ENCODE data around the gene PRR29. TPM values are rescaled to one million over a fixed set of nuclear protein-coding genes. Genes with fewer than 3 reads are reported as not detected.

PRR29 gene
- total RNA-seq, 5 donors from 2014 or later (not counting 1 experiment from before 2014, with no cell fraction given), result 0.50 to 1.9 (median 1.1) TPM

DNA sequence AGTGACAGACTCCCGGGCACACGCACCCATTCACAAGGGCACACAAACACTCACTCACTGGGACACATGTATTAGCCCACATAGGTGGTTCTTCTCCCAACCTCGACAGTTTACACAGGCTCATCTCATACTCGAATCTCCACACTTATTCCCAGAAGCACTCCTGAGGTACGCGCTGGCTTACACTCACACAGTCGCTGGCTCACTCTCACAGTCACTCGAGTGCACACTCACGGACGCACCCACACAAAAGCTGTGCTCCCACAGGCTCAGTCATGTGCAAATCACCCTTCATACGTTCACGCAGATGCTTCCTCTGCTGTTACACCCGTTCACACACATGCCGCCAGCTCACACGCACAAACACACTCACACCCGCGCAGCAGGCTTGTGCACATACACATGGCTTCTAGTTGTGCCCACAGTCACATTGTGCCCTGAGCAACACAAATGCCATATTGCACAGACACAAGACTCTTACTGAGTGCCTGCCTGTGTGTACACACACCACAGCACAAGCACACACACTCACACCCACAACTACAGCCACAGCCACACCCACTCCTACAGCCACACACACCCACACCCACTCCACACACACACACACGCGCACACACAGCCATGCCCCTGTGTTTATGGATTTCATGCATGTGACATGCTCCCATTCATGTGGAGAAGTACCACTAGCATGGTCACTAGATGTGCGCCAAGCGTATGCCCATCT is 8.4 kb upstream of the PRR29 start:
- Histone ChIP-seq H3K36me3 (ENCODE audit: control insufficient read depth in 2 of 2, extremely low read depth in 1 of 2, insufficient read depth in 1 of 2, low read length in 1 of 2) (no peaks in the 10 kb centered on the region), H3K27me3 (replicated peaks in 1 of 2; ENCODE audit: control insufficient read depth in 2 of 2, extremely low read depth in 1 of 2, insufficient read depth in 2 of 2, low read length in 1 of 2) (peaks cover 0 to 7% of the 10 kb centered on the region in 2 experiments), H3K4me3 (ENCODE audit: control insufficient read depth in 1 of 2, extremely low read depth in 1 of 2, low read length in 1 of 2) (no peak overlapping the region), H3K27ac (ENCODE audit: low read length) (no peak overlapping the region), H3K9me3 (no peaks in the 10 kb centered on the region), H3K4me1 (ENCODE audit: control insufficient read depth in 1 of 2, extremely low read depth in 1 of 2, insufficient read depth in 2 of 2, low read length in 2 of 2) (peaks cover 2 to 62% of the 10 kb centered on the region in 2 experiments)
- ChIA-PET CTCF (interaction anchor here (1.0 to 2.0 kb wide), 6 partner anchors 30 to 144 kb away, joined by 3 to 10 read pairs (median 8); partner anchors contain the start of genes GH1 (in 1 of the 2) and ICAM2 (in 1 of the 2)), POLR2A (no interaction called here)
- Mint-ChIP-seq H3K27ac (no peak overlapping the region), H3K27me3 (no peaks in the 10 kb centered on the region), H3K4me3 (peak overlapping the region in 2 of 3 donors; percentile 10 to 79), H3K36me3 (no peaks in the 10 kb centered on the region), H3K9me3 (no peaks in the 10 kb centered on the region), H3K4me1 (peaks cover 45 to 61% (median 53%) of the 10 kb centered on the region in 3 donors)
- ATAC-seq (replicated peaks in 1 of 4), result no peak
- 89% methylated on average over 20 of the region's 21 CpGs for WGBS (ENCODE audit: insufficient coverage)
- DNase-seq, result no peak

- Histone ChIP-seq H3K36me3 (ENCODE audit: control insufficient read depth in 2 of 2, extremely low read depth in 1 of 2, insufficient read depth in 1 of 2, low read length in 1 of 2) (no peaks in the 10 kb centered on the region), H3K9me3 (no peaks in the 10 kb centered on the region), H3K4me1 (ENCODE audit: control insufficient read depth in 1 of 2, extremely low read depth in 1 of 2, insufficient read depth in 2 of 2, low read length in 2 of 2) (peaks cover 2 to 49% of the 10 kb centered on the region in 2 experiments), H3K4me3 (ENCODE audit: control insufficient read depth in 1 of 2, extremely low read depth in 1 of 2, low read length in 1 of 2) (no peak overlapping the region), H3K27ac (ENCODE audit: low read length) (no peak overlapping the region), H3K27me3 (replicated peaks in 1 of 2; ENCODE audit: control insufficient read depth in 2 of 2, extremely low read depth in 1 of 2, insufficient read depth in 2 of 2, low read length in 1 of 2) (peaks cover 0 to 7% of the 10 kb centered on the region in 2 experiments)
- Mint-ChIP-seq H3K4me3 (peak overlapping the region in 1 of 3 donors; percentile 79), H3K4me1 (peaks cover 32 to 51% (median 41%) of the 10 kb centered on the region in 3 donors), H3K27ac (peak overlapping the region; percentile 20 to 66), H3K9me3 (no peaks in the 10 kb centered on the region), H3K36me3 (no peaks in the 10 kb centered on the region), H3K27me3 (no peaks in the 10 kb centered on the region)
- 88% methylated on average over 11 of the region's 11 CpGs for WGBS (ENCODE audit: insufficient coverage)
- ATAC-seq (replicated peaks in 1 of 4), result no peak
- ChIA-PET POLR2A (interaction anchor here in 1 of 2 donors (0.6 kb wide), 1 partner anchor 115 kb away, joined by 3 read pairs; no protein-coding TSS in a partner anchor), CTCF (no interaction called here)
- DNase-seq, result no peak
Observed at GRCh38 chr17:63991611-63992010, 6.5 kb upstream of the PRR29 start.

DNA sequence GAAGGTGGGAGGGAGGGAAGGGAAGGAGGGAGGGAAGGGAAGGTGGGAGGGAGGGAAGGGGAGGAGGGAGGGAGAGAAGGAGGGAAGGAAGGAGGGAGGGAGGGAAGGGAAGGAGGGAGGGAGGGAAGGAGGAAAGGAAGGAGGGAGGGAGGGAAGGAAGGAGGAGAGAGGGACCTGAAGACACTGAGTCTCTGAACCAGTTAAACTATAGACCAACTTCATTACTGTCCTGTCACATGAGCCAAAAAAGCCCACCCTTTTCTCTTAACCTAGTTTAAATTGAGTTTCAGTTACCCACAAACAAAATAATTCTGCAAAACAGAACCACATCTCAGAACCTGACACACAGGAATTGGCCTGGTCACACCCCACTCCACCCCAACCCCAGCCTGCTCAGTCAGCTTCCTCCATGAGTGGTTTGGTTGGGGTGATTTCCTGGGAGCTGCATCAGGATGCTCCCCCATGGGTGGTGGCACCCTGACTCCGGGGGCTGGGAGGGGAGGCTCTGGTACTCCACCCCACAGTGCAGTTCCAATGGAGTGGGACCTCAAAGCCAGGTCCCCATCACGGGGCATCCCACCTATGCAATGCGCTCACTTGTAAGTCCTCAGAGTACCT is 4.7 kb upstream of the PRR29 start:
- H3K36me3 Mint-ChIP-seq, result no peaks in the 10 kb centered on the region
- peaks cover 36 to 66% (median 47%) of the 10 kb centered on the region in 3 donors for H3K4me1 Mint-ChIP-seq
- H3K27me3 ChIP-seq (replicated peaks in 1 of 2; ENCODE audit: control insufficient read depth in 2 of 2, extremely low read depth in 1 of 2, insufficient read depth in 2 of 2, low read length in 1 of 2), result peaks cover 0 to 11% of the 10 kb centered on the region in 2 experiments
- no peaks in the 10 kb centered on the region for H3K9me3 Mint-ChIP-seq
- H3K4me3 ChIP-seq (ENCODE audit: control insufficient read depth in 1 of 2, extremely low read depth in 1 of 2, low read length in 1 of 2), result no peak overlapping the region
- H3K27ac ChIP-seq (ENCODE audit: low read length), result peak overlapping the region; percentile 37
- WGBS (ENCODE audit: insufficient coverage), result 56% methylated on average over 3 of the region's 3 CpGs
- ATAC-seq (replicated peaks in 1 of 4) (peak; percentile 27 to 52 (median 38)), DNase-seq (peak in 24 of 35 experiments; percentile 15 to 58 (median 28))
- ChIA-PET POLR2A (interaction anchor here in 1 of 2 donors (0.6 to 0.7 kb wide), 2 partner anchors 25 to 152 kb away, joined by 4 to 14 read pairs; no protein-coding TSS in a partner anchor), CTCF (interaction anchor here (0.6 to 2.2 kb wide), 13 partner anchors 13 to 140 kb away, joined by 3 to 13 read pairs (median 3); partner anchors contain the start of genes CD79B (in 1 of the 2) and ICAM2 (in 1 of the 2))
- peak overlapping the region; percentile 71 to 73 for H3K27ac Mint-ChIP-seq
- no peaks in the 10 kb centered on the region for H3K9me3 ChIP-seq
- H3K27me3 Mint-ChIP-seq, result no peaks in the 10 kb centered on the region
- peaks cover 6 to 63% of the 10 kb centered on the region in 2 experiments for H3K4me1 ChIP-seq (ENCODE audit: control insufficient read depth in 1 of 2, extremely low read depth in 1 of 2, insufficient read depth in 2 of 2, low read length in 2 of 2)
- no peaks in the 10 kb centered on the region for H3K36me3 ChIP-seq (ENCODE audit: control insufficient read depth in 2 of 2, extremely low read depth in 1 of 2, insufficient read depth in 1 of 2, low read length in 1 of 2)
- peak overlapping the region in 2 of 3 donors; percentile 13 for H3K4me3 Mint-ChIP-seq

GRCh38 chr17:63995626-63996025 is 2.5 kb upstream of the PRR29 start:
- Mint-ChIP-seq H3K9me3 (no peaks in the 10 kb centered on the region), H3K27ac (peak overlapping the region in 1 of 2 donors; percentile 40), H3K4me1 (peaks cover 41 to 71% (median 55%) of the 10 kb centered on the region in 3 donors), H3K36me3 (no peaks in the 10 kb centered on the region), H3K4me3 (no peak overlapping the region), H3K27me3 (no peaks in the 10 kb centered on the region)
- Histone ChIP-seq H3K36me3 (ENCODE audit: control insufficient read depth in 2 of 2, extremely low read depth in 1 of 2, insufficient read depth in 1 of 2, low read length in 1 of 2) (no peaks in the 10 kb centered on the region), H3K27me3 (replicated peaks in 1 of 2; ENCODE audit: control insufficient read depth in 2 of 2, extremely low read depth in 1 of 2, insufficient read depth in 2 of 2, low read length in 1 of 2) (peaks cover 0 to 6% of the 10 kb centered on the region in 2 experiments), H3K4me3 (ENCODE audit: control insufficient read depth in 1 of 2, extremely low read depth in 1 of 2, low read length in 1 of 2) (no peak overlapping the region), H3K27ac (ENCODE audit: low read length) (no peak overlapping the region), H3K4me1 (ENCODE audit: control insufficient read depth in 1 of 2, extremely low read depth in 1 of 2, insufficient read depth in 2 of 2, low read length in 2 of 2) (peaks cover 5 to 70% of the 10 kb centered on the region in 2 experiments), H3K9me3 (no peaks in the 10 kb centered on the region)
- 90% methylated on average over 1 of the region's 5 CpGs for WGBS (ENCODE audit: insufficient coverage)
- POLR2A ChIA-PET, result no interaction called here
- CTCF ChIA-PET, result interaction anchor here in 1 of 2 donors (1.0 kb wide), 1 partner anchor 21 kb away, joined by 3 read pairs; no protein-coding TSS in a partner anchor
- ATAC-seq (replicated peaks in 1 of 4) (no peak), DNase-seq (no peak)

GRCh38 chr17:63996430-63997182 is 1.5 kb upstream of the PRR29 start:
- ATAC-seq (replicated peaks in 1 of 4), result no peak
- no peaks in the 10 kb centered on the region for H3K36me3 ChIP-seq (ENCODE audit: control insufficient read depth in 2 of 2, extremely low read depth in 1 of 2, insufficient read depth in 1 of 2, low read length in 1 of 2)
- Mint-ChIP-seq H3K36me3 (no peaks in the 10 kb centered on the region), H3K27me3 (no peaks in the 10 kb centered on the region), H3K9me3 (no peaks in the 10 kb centered on the region), H3K27ac (peak overlapping the region in 1 of 2 donors; percentile 28), H3K4me3 (peak overlapping the region in 2 of 3 donors; percentile 61 to 87), H3K4me1 (peaks cover 36 to 65% (median 49%) of the 10 kb centered on the region in 3 donors)
- CTCF ChIA-PET, result interaction anchor here (0.6 to 2.0 kb wide), 4 partner anchors 9 to 77 kb away, joined by 5 to 7 read pairs (median 6); partner anchors contain the start of gene ICAM2 (in 1 of the 2)
- POLR2A ChIA-PET, result no interaction called here
- H3K4me3 ChIP-seq (ENCODE audit: control insufficient read depth in 1 of 2, extremely low read depth in 1 of 2, low read length in 1 of 2), result no peak overlapping the region
- H3K4me1 ChIP-seq (ENCODE audit: control insufficient read depth in 1 of 2, extremely low read depth in 1 of 2, insufficient read depth in 2 of 2, low read length in 2 of 2), result peaks cover 4 to 60% of the 10 kb centered on the region in 2 experiments
- no peaks in the 10 kb centered on the region for H3K9me3 ChIP-seq
- no peak overlapping the region for H3K27ac ChIP-seq (ENCODE audit: low read length)
- DNase-seq, result peak in 1 of 35 experiments; percentile 6
- peaks cover 0 to 4% of the 10 kb centered on the region in 2 experiments for H3K27me3 ChIP-seq (replicated peaks in 1 of 2; ENCODE audit: control insufficient read depth in 2 of 2, extremely low read depth in 1 of 2, insufficient read depth in 2 of 2, low read length in 1 of 2)
- WGBS (ENCODE audit: insufficient coverage), result 97% methylated on average over 9 of the region's 11 CpGs

Data from T-cell (primary cell).